Activated naive CD4-positive, alpha-beta T cell treated with anti-CD3 and anti-CD28 coated beads, Interleukin-2, amount 50 U/mL, for 72 hours (primary cell): ENCODE data around the gene ATP6V0E2. TPM values are rescaled to one million over a fixed set of nuclear protein-coding genes. Genes with fewer than 3 reads are reported as not detected.

ENCODE experiments used
- ATAC-seq, 2 donors: fragments of 150-1000 bp; cut with Tn5 transposase; 2 replicates each; pipeline ENCODE4 v1.10.0; 2021; ENCODE audit warnings: mild to moderate bottlenecking in 2 of 2, moderate library complexity in 2 of 2
- DNase-seq, 2 donors: peaks; one replicate each; pipeline ENCODE4 v3.0.0; 2021 to 2022; ENCODE audit warnings: low spot score in 2 of 2
- H3K27ac Mint-ChIP-seq, 2 donors: one replicate each; pipeline ENCODE4 v1.8.0; 2022; ENCODE audit warnings: mild to moderate bottlenecking in 2 of 2, mixed read lengths in 2 of 2
- H3K36me3 Mint-ChIP-seq, 2 donors: one replicate each; pipeline ENCODE4 v1.8.0; 2022; ENCODE audit warnings: mixed read lengths in 2 of 2
- H3K9me3 Mint-ChIP-seq, 2 donors: one replicate each; pipeline ENCODE4 v1.8.0; 2022; ENCODE audit warnings: mixed read lengths in 2 of 2
- total RNA-seq, 2 donors: library from RNA; stranded (reverse); gene quantifications; one replicate each; pipeline ENCODE4 v1.2.3, GENCODE V29; 2022

Gene ATP6V0E2
- total RNA-seq, 2 donors from 2014 or later: 35.4 to 43.5 TPM

DNA sequence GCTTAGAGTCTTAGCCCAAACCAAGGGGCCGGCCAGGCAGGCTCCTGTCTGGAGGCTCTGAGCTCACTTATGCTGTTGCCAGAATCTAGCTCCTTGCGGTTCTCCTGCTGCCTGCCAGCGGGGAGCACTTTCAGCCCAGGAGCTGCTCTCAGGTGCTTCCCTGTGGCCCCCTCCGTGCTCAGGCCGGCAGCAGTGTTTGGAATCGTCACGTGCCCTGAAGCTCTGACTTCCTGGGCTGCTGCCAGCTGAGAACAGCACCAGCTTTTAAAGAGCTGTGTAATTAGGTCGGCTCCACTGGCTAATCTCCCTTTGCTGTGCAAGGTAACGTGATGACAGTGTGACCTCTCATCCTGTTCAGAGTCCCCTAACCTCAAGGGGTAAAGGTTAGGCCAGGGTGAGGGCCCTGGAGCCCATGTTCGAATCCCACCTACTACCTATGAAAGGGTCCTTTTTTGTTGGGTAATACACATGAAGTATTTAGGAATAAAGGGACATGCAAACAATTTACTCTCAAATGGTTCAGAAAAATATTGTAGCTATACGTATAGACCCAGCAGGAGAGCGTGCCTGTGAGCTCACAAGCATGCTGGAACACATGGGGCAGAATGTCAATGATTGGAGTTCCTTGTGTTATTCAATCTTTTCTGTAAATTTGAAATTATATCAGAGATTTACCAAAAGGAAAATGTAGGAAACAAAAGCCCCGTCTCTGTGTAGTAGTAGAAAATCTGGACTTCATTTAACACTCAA is 19.0 kb upstream of the ATP6V0E2 start:
- no peaks in the 10 kb centered on the region for H3K9me3 Mint-ChIP-seq
- ATAC-seq: peak; percentile 28 to 37
- H3K27ac Mint-ChIP-seq: peak overlapping the region in 1 of 2 donors; percentile 51
- DNase-seq: no peak
- peaks cover 0 to 6% of the 10 kb centered on the region in 2 donors for H3K36me3 Mint-ChIP-seq

DNA sequence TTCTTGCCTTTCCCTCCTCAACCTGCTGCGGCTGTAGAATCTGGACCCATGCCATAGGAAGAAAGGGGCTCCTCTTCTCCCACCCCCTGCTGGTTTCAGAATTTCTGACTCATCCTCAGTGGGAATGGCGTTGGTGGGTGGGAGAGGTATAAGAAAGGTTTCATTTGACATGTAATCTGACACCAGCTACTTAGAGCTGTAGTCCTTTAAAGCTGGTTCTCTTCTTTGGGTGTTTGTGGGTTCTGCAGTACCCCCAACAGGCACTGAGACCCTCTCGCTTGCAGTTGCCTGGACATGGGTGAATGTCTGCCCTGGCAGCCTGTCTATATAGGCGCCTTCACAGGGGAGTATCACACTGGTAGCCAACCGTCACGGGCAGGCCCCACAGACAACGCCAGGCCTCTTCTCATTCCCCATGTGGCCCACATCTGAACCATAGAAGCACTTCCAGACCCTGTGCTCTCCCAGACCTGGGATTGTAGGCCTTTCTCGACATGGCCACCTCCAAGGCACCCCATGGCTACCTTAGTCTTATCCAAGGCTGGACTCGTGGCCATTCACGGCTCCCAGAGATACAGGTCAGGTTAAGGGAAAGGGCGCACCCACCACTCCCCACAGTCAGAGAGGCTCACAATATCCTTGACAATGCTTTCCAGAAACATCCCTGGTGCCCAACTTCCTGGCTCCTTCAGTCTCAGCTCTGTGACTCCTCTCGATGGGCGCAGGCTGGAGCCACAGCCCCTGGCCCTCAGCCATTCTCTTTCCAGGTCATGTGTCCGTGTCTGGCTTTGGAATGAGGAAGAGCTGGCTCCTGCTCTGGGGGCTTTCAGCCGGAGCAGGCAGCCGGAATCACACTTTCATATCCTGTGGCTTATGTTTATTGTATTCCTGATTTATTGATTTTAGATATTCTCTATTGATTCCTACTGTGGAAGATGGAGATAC is 18.1 kb upstream of the ATP6V0E2 start:
- Mint-ChIP-seq H3K27ac (peak overlapping the region in 1 of 2 donors; percentile 68), H3K36me3 (peaks cover 0 to 6% of the 10 kb centered on the region in 2 donors), H3K9me3 (no peaks in the 10 kb centered on the region)
- no peak for DNase-seq
- peak; percentile 38 to 47 for ATAC-seq

DNA sequence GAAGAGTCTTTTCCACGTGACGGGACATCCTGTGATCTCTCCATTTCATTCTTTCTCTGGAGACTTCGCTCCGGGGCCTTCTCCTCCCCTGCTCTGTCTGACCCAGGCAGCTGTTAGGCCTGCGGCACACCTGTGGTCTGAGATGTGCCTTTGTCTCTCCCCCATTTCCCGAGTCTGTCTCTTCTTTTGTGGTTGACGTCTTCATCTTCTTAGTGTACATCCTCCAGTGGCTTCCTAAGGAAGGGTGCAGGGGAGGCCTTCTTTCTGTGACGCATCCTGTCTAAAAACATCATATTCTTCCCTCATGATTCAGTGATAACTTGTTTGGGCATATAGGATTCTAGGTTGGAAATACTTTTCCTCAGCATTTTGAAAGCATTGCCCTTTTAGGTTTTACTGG is 17.2 kb upstream of the ATP6V0E2 start:
- Mint-ChIP-seq H3K27ac (peak overlapping the region; percentile 29 to 68), H3K36me3 (peaks cover 0 to 6% of the 10 kb centered on the region in 2 donors), H3K9me3 (no peaks in the 10 kb centered on the region)
- no peak for DNase-seq
- peak; percentile 92 to 93 for ATAC-seq

DNA sequence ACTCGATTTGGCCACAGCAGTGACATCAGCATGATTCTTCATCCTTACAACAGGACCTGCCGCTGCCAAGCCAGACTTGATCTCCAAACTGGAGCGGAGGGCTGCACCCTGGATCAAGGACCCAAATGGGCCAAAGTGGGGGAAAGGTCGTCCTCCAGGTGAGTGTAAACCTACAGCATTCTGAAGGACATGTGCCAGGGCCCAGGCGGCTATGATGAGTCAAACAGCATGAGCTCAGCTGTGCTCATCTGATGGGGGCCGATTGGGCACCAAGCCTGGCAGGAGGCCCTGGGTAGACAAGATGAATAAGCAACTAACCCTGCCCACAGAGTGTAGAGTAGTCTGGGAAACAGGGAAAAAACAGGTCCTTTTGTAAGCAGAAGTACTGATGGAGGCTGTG is 14.4 kb upstream of the ATP6V0E2 start:
- Mint-ChIP-seq H3K27ac (no peak overlapping the region), H3K36me3 (peaks cover 0 to 10% of the 10 kb centered on the region in 2 donors), H3K9me3 (no peaks in the 10 kb centered on the region)
- DNase-seq (no peak), ATAC-seq (no peak)

DNA sequence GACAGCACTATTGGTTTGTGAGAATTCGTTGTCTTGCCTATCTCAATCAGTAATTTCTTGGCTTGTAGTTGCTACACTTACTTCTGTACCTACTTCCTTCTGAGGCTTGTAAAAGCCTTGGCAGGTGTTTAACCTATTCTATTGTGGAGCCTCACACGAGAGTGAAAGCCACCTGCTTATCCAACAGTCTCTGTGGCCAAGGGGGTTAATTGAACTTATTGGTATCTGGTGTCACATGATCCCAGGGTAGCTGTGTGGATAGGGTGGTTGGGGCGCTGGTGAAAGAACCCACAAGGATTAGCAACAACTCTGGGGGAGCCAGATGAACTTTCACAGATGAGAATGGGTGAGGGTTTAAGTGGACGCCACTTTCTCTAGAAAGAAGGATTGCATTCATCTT is 13.9 kb upstream of the ATP6V0E2 start:
- Mint-ChIP-seq H3K27ac (peak overlapping the region in 1 of 2 donors; percentile 65), H3K9me3 (no peaks in the 10 kb centered on the region), H3K36me3 (peaks cover 0 to 10% of the 10 kb centered on the region in 2 donors)
- ATAC-seq: no peak
- DNase-seq: no peak

DNA sequence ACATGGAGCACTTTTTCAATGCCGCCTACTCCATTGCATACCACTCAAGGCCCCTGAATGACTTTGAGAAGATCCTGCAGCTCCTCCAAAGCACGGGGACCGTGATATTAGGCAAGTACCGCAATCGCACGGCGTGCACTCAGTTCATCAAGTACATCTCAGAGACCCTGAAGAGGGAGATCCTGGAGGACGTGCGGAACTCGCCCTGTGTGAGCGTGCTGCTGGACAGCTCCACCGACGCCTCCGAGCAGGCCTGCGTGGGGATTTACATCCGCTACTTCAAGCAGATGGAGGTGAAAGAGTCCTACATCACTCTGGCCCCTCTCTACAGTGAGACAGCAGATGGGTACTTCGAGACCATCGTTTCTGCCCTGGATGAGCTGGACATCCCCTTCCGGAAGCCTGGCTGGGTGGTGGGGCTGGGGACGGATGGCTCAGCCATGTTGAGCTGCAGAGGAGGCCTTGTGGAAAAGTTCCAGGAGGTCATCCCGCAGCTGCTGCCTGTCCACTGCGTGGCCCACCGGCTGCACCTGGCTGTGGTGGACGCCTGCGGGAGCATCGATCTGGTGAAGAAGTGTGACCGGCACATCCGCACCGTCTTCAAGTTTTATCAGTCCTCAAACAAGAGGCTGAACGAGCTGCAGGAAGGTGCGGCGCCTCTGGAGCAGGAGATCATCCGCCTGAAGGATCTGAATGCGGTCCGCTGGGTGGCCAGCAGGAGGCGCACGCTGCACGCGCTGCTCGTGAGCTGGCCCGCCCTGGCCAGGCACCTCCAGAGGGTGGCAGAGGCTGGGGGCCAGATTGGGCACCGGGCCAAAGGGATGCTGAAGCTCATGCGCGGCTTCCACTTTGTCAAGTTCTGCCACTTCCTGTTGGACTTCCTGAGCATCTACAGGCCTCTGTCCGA is 12.7 kb upstream of the ATP6V0E2 start:
- no peaks in the 10 kb centered on the region for H3K9me3 Mint-ChIP-seq
- H3K27ac Mint-ChIP-seq: peak overlapping the region in 1 of 2 donors; percentile 65
- peaks cover 0 to 10% of the 10 kb centered on the region in 2 donors for H3K36me3 Mint-ChIP-seq
- DNase-seq (no peak), ATAC-seq (no peak)

DNA sequence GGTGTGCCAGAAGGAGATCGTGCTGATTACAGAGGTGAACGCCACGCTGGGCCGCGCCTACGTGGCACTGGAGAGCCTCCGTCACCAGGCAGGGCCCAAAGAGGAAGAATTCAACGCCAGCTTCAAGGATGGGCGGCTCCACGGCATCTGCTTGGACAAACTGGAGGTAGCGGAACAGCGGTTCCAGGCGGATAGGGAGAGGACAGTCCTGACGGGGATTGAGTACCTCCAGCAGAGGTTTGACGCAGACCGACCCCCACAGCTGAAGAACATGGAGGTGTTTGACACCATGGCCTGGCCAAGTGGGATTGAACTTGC is 12.1 kb upstream of the ATP6V0E2 start:
- DNase-seq (no peak), ATAC-seq (no peak)
- Mint-ChIP-seq H3K27ac (no peak overlapping the region), H3K9me3 (no peaks in the 10 kb centered on the region), H3K36me3 (peaks cover 0 to 10% of the 10 kb centered on the region in 2 donors)

DNA sequence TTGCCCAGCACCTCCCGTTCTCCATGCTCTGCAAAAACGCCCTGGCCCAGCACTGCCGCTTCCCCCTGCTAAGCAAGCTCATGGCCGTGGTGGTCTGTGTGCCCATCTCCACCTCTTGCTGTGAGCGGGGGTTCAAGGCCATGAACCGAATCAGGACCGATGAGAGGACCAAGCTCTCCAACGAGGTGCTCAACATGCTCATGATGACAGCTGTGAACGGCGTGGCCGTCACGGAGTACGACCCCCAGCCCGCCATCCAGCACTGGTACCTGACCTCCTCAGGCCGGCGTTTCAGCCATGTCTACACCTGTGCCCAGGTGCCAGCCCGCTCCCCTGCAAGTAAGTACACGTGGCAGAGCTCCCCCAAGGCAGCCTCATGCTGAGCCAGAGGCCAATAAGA is 11.6 kb upstream of the ATP6V0E2 start:
- ATAC-seq (no peak), DNase-seq (no peak)
- Mint-ChIP-seq H3K36me3 (peaks cover 0 to 10% of the 10 kb centered on the region in 2 donors), H3K9me3 (no peaks in the 10 kb centered on the region), H3K27ac (peak overlapping the region in 1 of 2 donors; percentile 59)

DNA sequence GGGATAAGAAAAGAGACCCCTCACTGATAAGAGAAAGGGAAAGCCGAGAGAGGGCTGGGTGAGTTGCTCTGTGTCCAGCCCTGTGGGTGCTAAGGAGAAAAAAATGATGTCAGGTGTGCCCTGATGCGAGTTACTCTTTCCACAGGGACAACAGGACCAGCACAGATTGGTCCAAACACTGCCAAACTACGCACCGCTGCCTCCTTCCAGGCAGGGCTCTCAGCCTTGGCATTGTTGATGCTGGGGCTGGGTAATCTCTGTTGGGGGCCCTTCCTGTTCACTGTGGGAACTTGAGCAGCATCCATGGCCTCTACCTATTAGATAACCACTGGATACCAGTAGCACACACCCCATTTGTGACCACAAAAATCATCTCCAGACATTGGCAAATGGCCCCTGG is 10.3 kb upstream of the ATP6V0E2 start:
- ATAC-seq (no peak), DNase-seq (no peak)
- H3K36me3 Mint-ChIP-seq: peaks cover 1 to 10% of the 10 kb centered on the region in 2 donors
- no peaks in the 10 kb centered on the region for H3K9me3 Mint-ChIP-seq
- H3K27ac Mint-ChIP-seq: peak overlapping the region in 1 of 2 donors; percentile 92

DNA sequence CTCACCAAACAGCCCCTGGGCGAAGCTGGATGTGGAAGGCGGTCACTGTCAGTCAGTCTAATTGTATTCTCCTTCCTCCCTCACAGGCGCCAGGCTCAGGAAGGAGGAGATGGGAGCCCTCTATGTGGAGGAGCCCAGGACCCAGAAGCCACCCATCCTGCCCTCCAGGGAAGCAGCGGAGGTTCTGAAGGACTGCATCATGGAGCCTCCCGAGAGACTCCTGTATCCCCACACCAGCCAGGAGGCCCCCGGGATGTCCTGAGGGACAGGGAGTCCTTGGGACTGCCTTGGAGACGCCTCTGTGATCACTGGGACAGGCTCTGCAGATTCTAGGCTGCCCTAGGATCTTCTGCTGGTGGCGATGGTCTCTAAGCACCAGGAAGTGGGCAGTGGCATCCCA is 9.7 kb upstream of the ATP6V0E2 start:
- peak overlapping the region in 1 of 2 donors; percentile 92 for H3K27ac Mint-ChIP-seq
- DNase-seq: no peak
- peaks cover 7 to 10% of the 10 kb centered on the region in 2 donors for H3K36me3 Mint-ChIP-seq
- ATAC-seq: no peak
- H3K9me3 Mint-ChIP-seq: no peaks in the 10 kb centered on the region

DNA sequence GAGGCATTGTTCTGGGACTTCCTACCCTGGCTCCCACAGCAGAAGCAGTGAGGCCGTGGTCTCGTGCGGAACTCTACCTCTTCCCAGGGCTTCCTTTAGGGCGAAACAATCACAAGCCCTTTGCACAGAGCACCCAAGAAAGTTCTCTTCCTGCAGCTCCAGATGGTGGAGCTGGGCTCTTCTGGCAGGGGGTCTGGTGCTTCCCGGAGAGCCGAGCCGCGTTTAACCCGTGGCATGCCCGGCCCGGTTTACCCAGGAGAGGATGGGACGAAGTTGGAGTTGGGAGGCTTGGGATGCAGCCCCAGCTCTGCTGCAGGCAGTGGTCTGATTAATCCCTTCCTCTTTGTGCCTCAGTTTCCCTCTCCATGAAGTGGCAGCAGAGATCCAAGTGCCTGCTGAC is 9.0 kb upstream of the ATP6V0E2 start:
- ATAC-seq (no peak), DNase-seq (no peak)
- Mint-ChIP-seq H3K36me3 (peaks cover 8 to 10% of the 10 kb centered on the region in 2 donors), H3K9me3 (no peaks in the 10 kb centered on the region), H3K27ac (peak overlapping the region in 1 of 2 donors; percentile 92)

DNA sequence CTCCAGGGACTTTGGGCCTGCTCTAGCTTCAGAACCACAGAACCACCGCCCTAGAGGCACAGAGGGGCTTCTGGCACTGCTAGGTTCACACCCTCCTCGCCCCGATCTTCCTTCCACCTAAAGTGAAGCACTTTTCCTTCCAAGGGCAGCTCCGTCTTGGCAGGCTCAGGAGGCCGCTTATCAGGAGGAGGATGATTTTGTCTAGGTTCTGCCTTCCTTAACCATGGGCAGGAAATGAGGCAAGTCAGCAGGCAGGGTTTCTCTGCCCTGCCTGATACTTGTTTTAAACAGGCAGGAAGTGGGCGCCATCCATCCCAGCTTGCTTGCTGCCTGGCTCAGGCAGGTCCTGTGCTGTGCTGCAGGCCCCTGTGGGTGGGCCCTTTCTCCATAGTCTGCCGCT is 8.3 kb upstream of the ATP6V0E2 start:
- ATAC-seq: peak; percentile 48 to 76
- Mint-ChIP-seq H3K9me3 (no peaks in the 10 kb centered on the region), H3K27ac (peak overlapping the region; percentile 81 to 92), H3K36me3 (peaks cover 8 to 10% of the 10 kb centered on the region in 2 donors)
- DNase-seq: peak in 1 of 2 donors; percentile 67

DNA sequence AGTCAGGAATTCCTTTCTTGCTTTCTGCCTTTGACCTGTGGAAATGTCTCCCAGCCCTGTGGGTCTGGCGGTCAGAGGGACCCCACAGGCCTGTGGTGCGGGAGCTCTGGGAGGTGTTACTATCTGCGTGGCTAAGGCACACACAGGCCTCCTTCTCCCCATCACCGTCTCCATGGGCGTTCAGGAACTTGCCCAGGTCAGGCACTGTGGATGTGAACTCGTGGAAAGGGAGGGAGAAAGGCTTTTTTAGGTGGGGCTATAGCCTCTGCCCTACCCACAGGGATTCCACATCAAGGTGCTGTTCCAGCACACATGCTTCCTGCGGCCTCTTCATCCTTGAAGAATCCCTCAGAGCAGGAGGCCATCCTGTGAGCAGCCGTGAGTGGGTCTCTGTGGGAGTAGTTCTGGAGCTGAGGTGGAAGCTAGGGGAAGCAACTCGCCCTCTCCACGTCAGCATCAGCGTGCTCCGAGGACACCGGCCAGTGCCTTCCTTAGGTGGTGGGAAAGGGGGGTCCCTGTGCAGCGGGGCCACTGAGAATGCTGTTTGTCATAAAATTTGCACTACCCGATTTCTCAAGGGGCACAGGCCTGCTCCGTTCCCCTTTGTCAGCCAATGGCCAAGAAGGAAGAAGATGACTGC is 7.5 kb upstream of the ATP6V0E2 start:
- Mint-ChIP-seq H3K36me3 (peaks cover 8 to 10% of the 10 kb centered on the region in 2 donors), H3K27ac (peak overlapping the region; percentile 81 to 92), H3K9me3 (no peaks in the 10 kb centered on the region)
- ATAC-seq (no peak), DNase-seq (peak in 1 of 2 donors; percentile 53)

DNA sequence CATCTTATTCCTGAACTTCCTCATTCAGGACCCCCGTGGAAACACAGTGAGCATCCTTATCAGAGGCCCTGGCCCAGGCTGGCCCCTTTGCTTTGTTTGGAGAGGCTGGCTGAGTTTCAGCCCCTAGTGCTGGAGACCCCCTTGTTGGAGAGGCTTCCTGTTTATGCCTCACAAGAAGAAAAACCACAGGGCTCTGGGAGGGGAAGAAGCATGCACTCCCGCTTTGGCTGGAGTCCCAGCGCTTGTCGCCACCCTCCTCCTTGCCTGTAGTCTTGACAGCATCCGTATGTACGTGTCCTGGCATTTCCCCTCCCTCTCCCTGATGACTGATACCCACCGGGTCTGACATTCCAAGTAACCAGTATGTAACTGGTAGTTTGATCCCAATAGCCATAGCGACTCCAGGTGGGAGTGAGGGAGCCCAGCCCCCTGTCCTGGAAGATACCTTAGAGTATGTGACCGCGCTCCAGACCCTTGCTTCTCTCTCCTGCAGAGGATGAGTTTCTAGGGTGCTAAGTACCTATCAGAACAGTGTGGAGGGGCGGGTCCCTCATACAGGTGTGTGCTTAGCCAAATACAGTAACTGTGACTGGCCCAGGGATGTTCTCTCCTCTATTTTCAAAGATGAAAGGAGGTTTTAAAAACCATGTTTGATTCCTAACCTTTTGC is 6.9 kb upstream of the ATP6V0E2 start:
- H3K27ac Mint-ChIP-seq: peak overlapping the region; percentile 55 to 92
- H3K9me3 Mint-ChIP-seq: no peaks in the 10 kb centered on the region
- DNase-seq (no peak), ATAC-seq (no peak)
- peaks cover 8 to 10% of the 10 kb centered on the region in 2 donors for H3K36me3 Mint-ChIP-seq

DNA sequence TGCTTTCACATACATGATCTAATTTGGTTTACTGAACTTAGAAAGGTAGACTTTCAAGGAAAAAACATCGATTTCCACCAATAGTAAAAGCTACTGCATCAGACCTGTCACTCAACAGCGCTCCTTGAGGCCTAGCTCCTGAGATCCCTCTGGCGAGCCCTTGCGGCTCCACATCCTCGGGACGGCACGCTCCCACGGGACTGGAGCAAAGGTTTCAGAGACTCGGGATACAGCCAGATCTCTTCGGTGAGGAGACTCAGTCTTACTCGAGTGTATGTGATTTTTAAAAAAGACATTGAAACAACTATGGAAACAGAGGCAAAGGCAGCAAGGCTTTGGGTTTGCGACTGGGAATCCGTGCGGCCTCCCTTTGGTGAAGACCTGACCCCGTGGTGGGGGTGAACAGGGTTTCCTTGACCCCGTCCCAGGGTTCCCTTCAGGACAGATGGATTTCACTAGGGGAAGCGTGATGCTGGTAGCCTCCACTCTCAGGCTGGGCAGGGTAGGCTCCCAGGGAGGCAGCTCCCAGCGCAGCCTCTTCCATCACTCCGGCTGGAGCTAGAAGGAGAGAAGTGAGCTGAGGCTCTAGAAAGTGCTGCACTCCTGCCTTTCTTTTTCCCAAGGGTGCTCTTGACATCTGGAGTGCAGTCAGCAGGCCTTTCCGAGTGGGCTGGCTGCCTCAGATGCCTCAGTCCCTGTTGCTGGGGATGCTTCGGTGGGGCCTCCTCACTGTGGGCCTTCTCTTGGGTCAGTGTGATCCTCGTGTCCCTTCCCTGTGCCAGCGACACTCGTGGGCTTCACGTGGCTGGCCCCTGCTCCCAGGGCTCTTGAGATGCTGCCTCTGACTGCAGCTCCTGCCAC is 5.8 kb upstream of the ATP6V0E2 start:
- ATAC-seq (no peak), DNase-seq (no peak)
- H3K36me3 Mint-ChIP-seq: peaks cover 2 to 17% of the 10 kb centered on the region in 2 donors
- H3K9me3 Mint-ChIP-seq: no peaks in the 10 kb centered on the region
- H3K27ac Mint-ChIP-seq: peak overlapping the region in 1 of 2 donors; percentile 92
